GM23338 (cell line): ENCODE measurements around the gene SHISAL1. TPM values are rescaled to one million over a fixed set of nuclear protein-coding genes. Genes with fewer than 3 reads are reported as not detected.
A peak's percentile ranks its signal among the peaks of the same experiment; 100 is the strongest.

ENCODE experiments used
- ATAC-seq: fragments of 200-7000 bp; cut with Tn5 transposase; 3 replicates; pipeline ENCODE4 v1.9.1; 2020
- DNase-seq: peaks from one replicate; pipeline ENCODE4 v3.0.0-alpha.2; 2015; ENCODE audit warnings: low spot score
- H2AFZ ChIP-seq: fragments of 200-600 bp; sonication (generic); 2 replicates; pipeline ENCODE4 v1.8.0; 2016; ENCODE audit warnings: antibody characterized with exemption, mild to moderate bottlenecking, moderate library complexity
- H3F3A ChIP-seq: fragments of 200-600 bp; sonication (generic); replicated peaks from 2 replicates; pipeline ENCODE4 v1.8.0; 2017; ENCODE audit warnings: antibody characterized with exemption, mixed run types, low read depth
- H3K27ac ChIP-seq: fragments of 200-600 bp; sonication (generic); 2 replicates; pipeline ENCODE4 v1.6.1; 2016; ENCODE audit warnings: low read depth
- H3K27me3 ChIP-seq: fragments of 200-600 bp; sonication (generic); 2 replicates; pipeline ENCODE4 v1.8.0; 2016; ENCODE audit warnings: mild to moderate bottlenecking, mixed run types, moderate library complexity; ENCODE audit not compliant: insufficient read depth
- H3K36me3 ChIP-seq: fragments of 200-600 bp; sonication (generic); 2 replicates; pipeline ENCODE4 v1.8.0; 2016; ENCODE audit warnings: mild to moderate bottlenecking; ENCODE audit not compliant: insufficient read depth
- H3K4me1 ChIP-seq: fragments of 200-600 bp; sonication (generic); 2 replicates; pipeline ENCODE4 v1.8.0; 2016; ENCODE audit warnings: mild to moderate bottlenecking, moderate library complexity; ENCODE audit not compliant: insufficient read depth
- H3K4me2 ChIP-seq: fragments of 200-600 bp; sonication (generic); 2 replicates; pipeline ENCODE4 v1.7.1; 2017; ENCODE audit warnings: mixed run types
- H3K4me3 ChIP-seq: fragments of 200-600 bp; sonication (generic); 2 replicates; pipeline ENCODE4 v1.6.1; 2016; ENCODE audit warnings: mixed run types
- H3K79me2 ChIP-seq: fragments of 200-600 bp; sonication (generic); replicated peaks from 2 replicates; pipeline ENCODE4 v1.8.0; 2017; ENCODE audit warnings: mild to moderate bottlenecking; ENCODE audit not compliant: insufficient read depth
- H3K9me2 ChIP-seq: fragments of 200-600 bp; sonication (generic); 2 replicates; pipeline ENCODE4 v1.8.0; 2017; ENCODE audit not compliant: insufficient read depth
- H4K20me1 ChIP-seq: fragments of 200-600 bp; sonication (generic); replicated peaks from 2 replicates; pipeline ENCODE4 v1.8.0; 2017; ENCODE audit warnings: mild to moderate bottlenecking; ENCODE audit not compliant: insufficient read depth
- H3K27ac Mint-ChIP-seq: 2 replicates; pipeline ENCODE4 v1.8.0; 2020; ENCODE audit warnings: inconsistent platforms, mild to moderate bottlenecking, moderate library complexity, mixed read lengths
- H3K27me3 Mint-ChIP-seq: 3 replicates; pipeline ENCODE4 v1.8.0; 2022; ENCODE audit warnings: low read depth, mild to moderate bottlenecking, moderate library complexity, mixed read lengths, inconsistent platforms; ENCODE audit not compliant: insufficient read depth, poor library complexity
- H3K36me3 Mint-ChIP-seq: 3 replicates; pipeline ENCODE4 v1.8.0; 2021; ENCODE audit warnings: low read depth, mild to moderate bottlenecking, inconsistent platforms, moderate library complexity, mixed read lengths
- H3K4me1 Mint-ChIP-seq: 3 replicates; pipeline ENCODE4 v1.8.0; 2020; ENCODE audit warnings: mild to moderate bottlenecking, inconsistent platforms, mixed read lengths
- H3K4me3 Mint-ChIP-seq: 3 replicates; pipeline ENCODE4 v1.8.0; 2021; ENCODE audit warnings: moderate library complexity, mild to moderate bottlenecking, inconsistent platforms, mixed read lengths
- H3K9me3 Mint-ChIP-seq: 3 replicates; pipeline ENCODE4 v1.8.0; 2020; ENCODE audit warnings: moderate library complexity, mild to moderate bottlenecking, inconsistent platforms, mixed read lengths
- CREB1 ChIP-seq: fragments of 250-450 bp; sonication (Bioruptor Pico); IDR thresholded peaks from 2 replicates; pipeline ENCODE4 v1.5.0; 2020; ENCODE audit warnings: low read depth, mild to moderate bottlenecking, moderate library complexity
- CTCF ChIP-seq, 2 experiments: fragments of 200-600 bp in 1 of 2; sonication (generic) in 1 of 2; conservative IDR thresholded peaks; 2 replicates each; pipeline versions ENCODE4 v1.5.1 to v1.6.1; 2016 to 2017; ENCODE audit warnings: antibody characterized with exemption in 2 of 2, low read depth in 2 of 2, mild to moderate bottlenecking in 2 of 2, moderate library complexity in 1 of 2
- ETS1 ChIP-seq: IDR thresholded peaks from 2 replicates; pipeline ENCODE4 v1.6.1; 2016; ENCODE audit warnings: antibody characterized with exemption
- EZH2 ChIP-seq: fragments of 200-600 bp; sonication (generic); IDR thresholded peaks from one replicate; pipeline ENCODE4 v1.8.0; 2017; ENCODE audit warnings: antibody characterized with exemption, mild to moderate bottlenecking, low read depth; ENCODE audit not compliant: unreplicated experiment
- EZH2phosphoT487 ChIP-seq: fragments of 200-600 bp; sonication (generic); IDR thresholded peaks from one replicate; pipeline ENCODE4 v1.8.1; 2018; ENCODE audit warnings: antibody characterized with exemption; ENCODE audit not compliant: unreplicated experiment
- JUNB ChIP-seq: IDR thresholded peaks from one replicate; pipeline ENCODE4 v1.6.1; 2016; ENCODE audit warnings: antibody characterized with exemption; ENCODE audit not compliant: unreplicated experiment
- NANOG ChIP-seq: IDR thresholded peaks from 2 replicates; pipeline ENCODE4 v1.6.1; 2016; ENCODE audit warnings: antibody characterized with exemption, borderline replicate concordance
- POLR2AphosphoS5 ChIP-seq: IDR thresholded peaks from 2 replicates; pipeline ENCODE4 v1.6.1; 2016; ENCODE audit warnings: antibody characterized with exemption, low read depth
- STAT1 ChIP-seq: IDR thresholded peaks from one replicate; pipeline ENCODE4 v1.6.1; 2016; ENCODE audit warnings: antibody characterized with exemption; ENCODE audit not compliant: unreplicated experiment
- ZNF114 ChIP-seq: fragments of 250-450 bp; sonication (Bioruptor Pico); IDR thresholded peaks from 2 replicates; pipeline ENCODE4 v1.5.0; 2020; ENCODE audit warnings: mild to moderate bottlenecking, moderate library complexity
- ZNF331 ChIP-seq: fragments of 250-450 bp; sonication (Bioruptor Pico); IDR thresholded peaks from 2 replicates; pipeline ENCODE4 v1.5.0; 2020; ENCODE audit warnings: low read depth, mild to moderate bottlenecking, moderate library complexity
- ZNF462 ChIP-seq: fragments of 250-450 bp; sonication (Bioruptor Pico); IDR thresholded peaks from 2 replicates; pipeline ENCODE4 v1.5.0; 2020; ENCODE audit warnings: mild to moderate bottlenecking, moderate library complexity
- polyA plus RNA-seq: library from polyadenylated mRNA; unstranded; fragments of >200 nt; fragmentation: Nextera tagmentation; extraction: Ambion mirVana; gene quantifications from 2 replicates; pipeline ENCODE4 v1.2.1, GENCODE V29; 2016
- total RNA-seq: library from RNA; depleted of rRNA; stranded (reverse); fragments of >200 nt; shearing (Covaris generic); gene quantifications from 2 replicates; pipeline ENCODE4 v1.2.3, GENCODE V29; 2014
- TF ChIP-seq, protein P1 (sequence below): IDR thresholded peaks from one replicate; pipeline ENCODE4 v1.6.1; 2018; ENCODE audit warnings: antibody characterized with exemption; ENCODE audit not compliant: unreplicated experiment

Gene SHISAL1
- total and polyA plus RNA-seq, 2 experiments from 2014 or later, result 0.71 to 3.4 TPM

- no peak overlapping the region for H2AFZ ChIP-seq
- no peaks in the 10 kb centered on the region; the same call in 2 of the 3 replicates for H3K9me3 Mint-ChIP-seq
- H3K4me1 ChIP-seq, result peaks cover 8% of the 10 kb centered on the region
- peaks cover 24% of the 10 kb centered on the region for H3K27me3 Mint-ChIP-seq
- TF ChIP-seq STAT1 (no peak), CTCF (conservative IDR thresholded peaks at IDR 0.05; ENCODE audit: low read depth in 2 of 2) (no peak), ZNF114 (CRISPR knock-in tag) (no peak), ZNF331 (CRISPR knock-in tag) (no peak), CREB1 (CRISPR knock-in tag) (no peak), EZH2phosphoT487 (no peak), ETS1 (no peak), ZNF462 (CRISPR knock-in tag) (no peak), POLR2AphosphoS5 (no peak), EZH2 (no peak), JUNB (no peak), NANOG (no peak)
- TF ChIP-seq, protein P1, sequence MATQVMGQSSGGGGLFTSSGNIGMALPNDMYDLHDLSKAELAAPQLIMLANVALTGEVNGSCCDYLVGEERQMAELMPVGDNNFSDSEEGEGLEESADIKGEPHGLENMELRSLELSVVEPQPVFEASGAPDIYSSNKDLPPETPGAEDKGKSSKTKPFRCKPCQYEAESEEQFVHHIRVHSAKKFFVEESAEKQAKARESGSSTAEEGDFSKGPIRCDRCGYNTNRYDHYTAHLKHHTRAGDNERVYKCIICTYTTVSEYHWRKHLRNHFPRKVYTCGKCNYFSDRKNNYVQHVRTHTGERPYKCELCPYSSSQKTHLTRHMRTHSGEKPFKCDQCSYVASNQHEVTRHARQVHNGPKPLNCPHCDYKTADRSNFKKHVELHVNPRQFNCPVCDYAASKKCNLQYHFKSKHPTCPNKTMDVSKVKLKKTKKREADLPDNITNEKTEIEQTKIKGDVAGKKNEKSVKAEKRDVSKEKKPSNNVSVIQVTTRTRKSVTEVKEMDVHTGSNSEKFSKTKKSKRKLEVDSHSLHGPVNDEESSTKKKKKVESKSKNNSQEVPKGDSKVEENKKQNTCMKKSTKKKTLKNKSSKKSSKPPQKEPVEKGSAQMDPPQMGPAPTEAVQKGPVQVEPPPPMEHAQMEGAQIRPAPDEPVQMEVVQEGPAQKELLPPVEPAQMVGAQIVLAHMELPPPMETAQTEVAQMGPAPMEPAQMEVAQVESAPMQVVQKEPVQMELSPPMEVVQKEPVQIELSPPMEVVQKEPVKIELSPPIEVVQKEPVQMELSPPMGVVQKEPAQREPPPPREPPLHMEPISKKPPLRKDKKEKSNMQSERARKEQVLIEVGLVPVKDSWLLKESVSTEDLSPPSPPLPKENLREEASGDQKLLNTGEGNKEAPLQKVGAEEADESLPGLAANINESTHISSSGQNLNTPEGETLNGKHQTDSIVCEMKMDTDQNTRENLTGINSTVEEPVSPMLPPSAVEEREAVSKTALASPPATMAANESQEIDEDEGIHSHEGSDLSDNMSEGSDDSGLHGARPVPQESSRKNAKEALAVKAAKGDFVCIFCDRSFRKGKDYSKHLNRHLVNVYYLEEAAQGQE, result no peak
- H3F3A ChIP-seq, result 0 out of 2 replicates have a peak, but pooled peaks cover 6% of the 10 kb centered on the region
- H3K4me3 ChIP-seq, result no peak overlapping the region
- H3K4me1 Mint-ChIP-seq, result peaks cover 29% of the 10 kb centered on the region
- H3K79me2 ChIP-seq, result no peaks in the 10 kb centered on the region
- peaks cover 31% of the 10 kb centered on the region for H3K27me3 ChIP-seq
- no peak overlapping the region for H3K27ac ChIP-seq
- no peak for DNase-seq
- no peaks in the 10 kb centered on the region; the same call in 2 of the 3 replicates for H3K36me3 Mint-ChIP-seq
- no peak overlapping the region for H3K27ac Mint-ChIP-seq
- H4K20me1 ChIP-seq, result no peaks in the 10 kb centered on the region
- H3K4me2 ChIP-seq, result 0 out of 2 replicates have a peak overlapping the region, but pooled peaks have one; percentile 92
- H3K4me3 Mint-ChIP-seq, result peak overlapping the region; percentile 82; the same call in 1 of the 3 replicates
- no peaks in the 10 kb centered on the region for H3K9me2 ChIP-seq
- no peak for ATAC-seq
- no peaks in the 10 kb centered on the region for H3K36me3 ChIP-seq
Measured at GRCh38 chr22:44332946-44333345, 20.2 kb upstream of the SHISAL1 start.
